ENCODE data around the gene GALM. TPM values are rescaled to one million over a fixed set of nuclear protein-coding genes. Genes with fewer than 3 reads are reported as not detected.

GALM gene
- total and polyA plus RNA-seq, 2 of the 13 experiments (the other 11 are each of a cell fraction or from before 2014, with no cell fraction given) = 65.5 to 90.0 TPM

GRCh38 chr2:38731684-38732221, 65.8 kb downstream of the GALM start (continued):
- TF ChIP-seq, protein P1, sequence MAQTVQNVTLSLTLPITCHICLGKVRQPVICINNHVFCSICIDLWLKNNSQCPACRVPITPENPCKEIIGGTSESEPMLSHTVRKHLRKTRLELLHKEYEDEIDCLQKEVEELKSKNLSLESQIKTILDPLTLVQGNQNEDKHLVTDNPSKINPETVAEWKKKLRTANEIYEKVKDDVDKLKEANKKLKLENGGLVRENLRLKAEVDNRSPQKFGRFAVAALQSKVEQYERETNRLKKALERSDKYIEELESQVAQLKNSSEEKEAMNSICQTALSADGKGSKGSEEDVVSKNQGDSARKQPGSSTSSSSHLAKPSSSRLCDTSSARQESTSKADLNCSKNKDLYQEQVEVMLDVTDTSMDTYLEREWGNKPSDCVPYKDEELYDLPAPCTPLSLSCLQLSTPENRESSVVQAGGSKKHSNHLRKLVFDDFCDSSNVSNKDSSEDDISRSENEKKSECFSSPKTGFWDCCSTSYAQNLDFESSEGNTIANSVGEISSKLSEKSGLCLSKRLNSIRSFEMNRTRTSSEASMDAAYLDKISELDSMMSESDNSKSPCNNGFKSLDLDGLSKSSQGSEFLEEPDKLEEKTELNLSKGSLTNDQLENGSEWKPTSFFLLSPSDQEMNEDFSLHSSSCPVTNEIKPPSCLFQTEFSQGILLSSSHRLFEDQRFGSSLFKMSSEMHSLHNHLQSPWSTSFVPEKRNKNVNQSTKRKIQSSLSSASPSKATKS (CRISPR knock-in tag; IDR thresholded peaks at IDR 0.05) = no peak
- TF ChIP-seq, protein P2, sequence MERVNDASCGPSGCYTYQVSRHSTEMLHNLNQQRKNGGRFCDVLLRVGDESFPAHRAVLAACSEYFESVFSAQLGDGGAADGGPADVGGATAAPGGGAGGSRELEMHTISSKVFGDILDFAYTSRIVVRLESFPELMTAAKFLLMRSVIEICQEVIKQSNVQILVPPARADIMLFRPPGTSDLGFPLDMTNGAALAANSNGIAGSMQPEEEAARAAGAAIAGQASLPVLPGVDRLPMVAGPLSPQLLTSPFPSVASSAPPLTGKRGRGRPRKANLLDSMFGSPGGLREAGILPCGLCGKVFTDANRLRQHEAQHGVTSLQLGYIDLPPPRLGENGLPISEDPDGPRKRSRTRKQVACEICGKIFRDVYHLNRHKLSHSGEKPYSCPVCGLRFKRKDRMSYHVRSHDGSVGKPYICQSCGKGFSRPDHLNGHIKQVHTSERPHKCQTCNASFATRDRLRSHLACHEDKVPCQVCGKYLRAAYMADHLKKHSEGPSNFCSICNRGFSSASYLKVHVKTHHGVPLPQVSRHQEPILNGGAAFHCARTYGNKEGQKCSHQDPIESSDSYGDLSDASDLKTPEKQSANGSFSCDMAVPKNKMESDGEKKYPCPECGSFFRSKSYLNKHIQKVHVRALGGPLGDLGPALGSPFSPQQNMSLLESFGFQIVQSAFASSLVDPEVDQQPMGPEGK (CRISPR knock-in tag; IDR thresholded peaks at IDR 0.05) = no peak; the same call in 1 of the 2 replicates
- TF ChIP-seq ZNF337 (CRISPR knock-in tag; IDR thresholded peaks at IDR 0.05; ENCODE audit: borderline replicate concordance, low read depth) (no peak; the same call in 1 of the 2 replicates), NFYC (CRISPR knock-in tag; IDR thresholded peaks at IDR 0.05) (peak; percentile 20; the same call in 1 of the 2 replicates), ZNF292 (CRISPR knock-in tag; IDR thresholded peaks at IDR 0.05; ENCODE audit: borderline replicate concordance, low read depth) (peak; percentile 96), CBX2 (IDR thresholded peaks at IDR 0.05; ENCODE audit: low read depth, low read length) (no peak), CBX2 (CRISPR knock-in tag; IDR thresholded peaks at IDR 0.05; ENCODE audit: low read depth) (no peak), HMGA1 (CRISPR knock-in tag; conservative IDR thresholded peaks at IDR 0.05) (no peak), ZKSCAN5 (CRISPR knock-in tag; IDR thresholded peaks at IDR 0.05) (no peak), LCORL (IDR thresholded peaks at IDR 0.05) (no peak), LCORL (CRISPR knock-in tag; IDR thresholded peaks at IDR 0.05) (peak; percentile 68; the same call in 1 of the 2 replicates), POGK (CRISPR knock-in tag; conservative IDR thresholded peaks at IDR 0.05) (no peak), YEATS2 (CRISPR knock-in tag; IDR thresholded peaks at IDR 0.05; ENCODE audit: borderline replicate concordance) (no peak), ZNF777 (CRISPR knock-in tag; IDR thresholded peaks at IDR 0.05) (no peak)
- TF ChIP-seq, protein P3, sequence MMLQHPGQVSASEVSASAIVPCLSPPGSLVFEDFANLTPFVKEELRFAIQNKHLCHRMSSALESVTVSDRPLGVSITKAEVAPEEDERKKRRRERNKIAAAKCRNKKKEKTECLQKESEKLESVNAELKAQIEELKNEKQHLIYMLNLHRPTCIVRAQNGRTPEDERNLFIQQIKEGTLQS (CRISPR knock-in tag; IDR thresholded peaks at IDR 0.05) = no peak
- TF ChIP-seq, protein P4, sequence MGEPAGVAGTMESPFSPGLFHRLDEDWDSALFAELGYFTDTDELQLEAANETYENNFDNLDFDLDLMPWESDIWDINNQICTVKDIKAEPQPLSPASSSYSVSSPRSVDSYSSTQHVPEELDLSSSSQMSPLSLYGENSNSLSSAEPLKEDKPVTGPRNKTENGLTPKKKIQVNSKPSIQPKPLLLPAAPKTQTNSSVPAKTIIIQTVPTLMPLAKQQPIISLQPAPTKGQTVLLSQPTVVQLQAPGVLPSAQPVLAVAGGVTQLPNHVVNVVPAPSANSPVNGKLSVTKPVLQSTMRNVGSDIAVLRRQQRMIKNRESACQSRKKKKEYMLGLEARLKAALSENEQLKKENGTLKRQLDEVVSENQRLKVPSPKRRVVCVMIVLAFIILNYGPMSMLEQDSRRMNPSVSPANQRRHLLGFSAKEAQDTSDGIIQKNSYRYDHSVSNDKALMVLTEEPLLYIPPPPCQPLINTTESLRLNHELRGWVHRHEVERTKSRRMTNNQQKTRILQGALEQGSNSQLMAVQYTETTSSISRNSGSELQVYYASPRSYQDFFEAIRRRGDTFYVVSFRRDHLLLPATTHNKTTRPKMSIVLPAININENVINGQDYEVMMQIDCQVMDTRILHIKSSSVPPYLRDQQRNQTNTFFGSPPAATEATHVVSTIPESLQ (CRISPR knock-in tag; conservative IDR thresholded peaks at IDR 0.05) = no peak
- TF ChIP-seq, protein P5, sequence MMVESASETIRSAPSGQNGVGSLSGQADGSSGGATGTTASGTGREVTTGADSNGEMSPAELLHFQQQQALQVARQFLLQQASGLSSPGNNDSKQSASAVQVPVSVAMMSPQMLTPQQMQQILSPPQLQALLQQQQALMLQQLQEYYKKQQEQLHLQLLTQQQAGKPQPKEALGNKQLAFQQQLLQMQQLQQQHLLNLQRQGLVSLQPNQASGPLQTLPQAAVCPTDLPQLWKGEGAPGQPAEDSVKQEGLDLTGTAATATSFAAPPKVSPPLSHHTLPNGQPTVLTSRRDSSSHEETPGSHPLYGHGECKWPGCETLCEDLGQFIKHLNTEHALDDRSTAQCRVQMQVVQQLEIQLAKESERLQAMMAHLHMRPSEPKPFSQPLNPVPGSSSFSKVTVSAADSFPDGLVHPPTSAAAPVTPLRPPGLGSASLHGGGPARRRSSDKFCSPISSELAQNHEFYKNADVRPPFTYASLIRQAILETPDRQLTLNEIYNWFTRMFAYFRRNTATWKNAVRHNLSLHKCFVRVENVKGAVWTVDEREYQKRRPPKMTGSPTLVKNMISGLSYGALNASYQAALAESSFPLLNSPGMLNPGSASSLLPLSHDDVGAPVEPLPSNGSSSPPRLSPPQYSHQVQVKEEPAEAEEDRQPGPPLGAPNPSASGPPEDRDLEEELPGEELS (CRISPR knock-in tag; IDR thresholded peaks at IDR 0.05) = peak; percentile 92

All from HepG2 (cell line).